GM18873 (cell line): Measurements from ENCODE around the gene TMCO5A.
"Not testable (repeated sequence)": the region's sequence is repeated elsewhere in the genome, so short reads cannot be mapped to it uniquely, and the experiment has no call there.

Experiments
- ATAC-seq: cut with Tn5 transposase; IDR thresholded peaks from one replicate; pipeline ENCODE4 v1.9.1; 2021; ENCODE audit warnings: mild to moderate bottlenecking, moderate library complexity, moderate number of reproducible peaks; ENCODE audit not compliant: unreplicated experiment, low FRiP score

TMCO5A gene

DNA sequence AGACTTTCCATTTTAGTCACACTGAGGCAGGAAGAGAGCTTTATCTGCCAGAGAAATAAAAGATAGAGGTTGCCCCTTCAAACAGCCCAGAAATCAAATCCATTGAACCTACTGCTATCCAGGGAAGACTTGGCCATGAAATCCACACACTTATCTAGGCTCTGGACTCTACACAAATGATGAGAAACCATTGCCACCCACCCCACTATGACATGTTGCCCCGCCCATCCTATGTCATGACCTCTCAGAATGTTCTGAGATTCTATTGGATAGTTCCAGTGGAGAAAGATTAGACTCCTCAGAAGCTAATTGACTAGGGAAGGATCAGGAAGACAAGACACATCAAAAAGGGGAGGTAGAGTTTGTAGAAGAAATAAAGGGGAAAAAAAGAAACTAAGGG is at the start of gene TMCO5A:
Gene TMCO5A (plus strand): TSS at position 301 of the 400 bp plus-strand sequence. CDS start 1,684 bp downstream, outside the sequence.
- no peak for ATAC-seq

DNA sequence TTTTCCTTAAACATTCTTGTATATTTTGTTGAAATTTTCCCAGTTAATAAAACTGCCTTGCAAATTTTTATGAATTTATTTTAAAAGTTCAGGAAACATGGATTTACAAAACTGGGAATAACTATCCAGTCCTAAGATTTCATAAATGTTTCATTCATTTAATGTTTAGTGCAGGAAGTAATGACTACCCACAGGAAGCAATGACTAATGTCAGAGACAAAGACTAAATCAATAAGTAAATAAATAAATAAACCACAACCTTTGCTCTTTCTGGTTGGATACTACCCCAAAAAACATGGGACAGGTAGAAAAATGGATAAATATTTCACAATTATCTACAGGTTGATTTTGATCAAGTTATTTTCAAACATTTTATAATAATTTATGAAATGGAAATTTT is 48.8 kb upstream of the TMCO5A start:
- ATAC-seq, result no peak

DNA sequence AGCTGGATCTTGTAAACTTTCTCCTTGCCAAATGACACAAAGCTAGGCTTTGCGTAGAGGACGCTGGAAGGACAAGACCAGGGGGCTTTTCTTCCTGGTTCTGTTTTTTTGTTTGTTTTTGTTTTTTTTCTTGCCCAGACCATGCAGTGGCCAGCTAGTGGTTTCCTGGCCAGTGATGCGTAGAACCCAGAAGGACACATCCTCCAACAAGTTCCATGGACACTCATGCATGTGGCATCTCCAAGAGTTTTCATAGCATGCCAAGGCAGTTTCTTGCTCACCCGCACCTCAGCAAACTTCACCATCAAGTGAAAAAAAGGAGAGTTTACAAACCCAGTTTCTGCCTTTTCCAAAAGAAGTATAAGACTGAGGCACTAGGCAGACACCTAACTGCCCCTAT is 46.1 kb upstream of the TMCO5A start:
- no peak for ATAC-seq

DNA sequence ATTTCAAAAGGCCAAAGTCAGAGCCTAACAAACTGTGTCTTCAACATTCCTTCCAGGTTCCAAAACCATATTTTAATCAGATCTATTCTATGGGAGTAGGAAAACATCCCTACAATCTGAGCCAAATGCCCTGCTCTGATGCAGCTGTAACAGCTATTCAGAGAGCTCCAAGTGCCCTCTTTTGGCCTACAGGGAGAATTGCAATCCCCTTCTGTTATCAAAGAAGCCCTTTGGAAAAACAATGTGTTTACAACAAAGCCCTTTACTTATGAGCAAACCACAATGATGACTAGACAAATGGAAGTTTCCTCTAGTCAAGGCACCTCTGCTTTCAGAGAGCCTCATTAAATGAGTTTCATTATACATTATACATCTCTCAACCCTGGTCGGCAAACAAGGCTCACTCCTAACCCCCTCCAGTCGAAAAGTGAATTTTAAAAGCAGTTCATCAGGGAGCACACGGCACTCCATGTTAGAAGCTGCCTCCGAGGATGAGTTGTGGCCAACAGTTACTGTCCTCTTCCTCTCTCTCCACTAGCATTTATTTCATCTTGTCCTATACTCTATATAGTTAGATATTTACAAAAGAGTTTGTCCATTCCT is 42.6 kb upstream of the TMCO5A start:
- ATAC-seq, result no peak

DNA sequence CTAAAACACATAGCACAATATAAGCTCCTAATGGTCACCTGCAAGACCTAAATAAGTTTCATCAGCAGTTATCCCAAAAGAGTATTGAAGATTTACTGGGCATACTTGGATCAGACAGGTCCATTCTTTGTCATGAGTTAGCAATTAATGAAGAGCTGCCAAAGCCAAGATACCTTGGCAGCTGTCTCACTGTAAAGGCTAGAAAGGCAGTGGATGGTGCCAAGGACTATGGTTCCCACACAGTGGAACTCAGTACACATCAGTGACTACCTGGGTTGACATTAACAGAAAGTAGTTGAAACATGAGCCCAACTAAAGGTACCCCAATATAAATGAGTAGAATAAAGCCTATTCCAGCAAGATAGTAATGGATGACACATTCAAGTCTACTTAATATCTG is 41.1 kb upstream of the TMCO5A start:
- ATAC-seq, result no peak

DNA sequence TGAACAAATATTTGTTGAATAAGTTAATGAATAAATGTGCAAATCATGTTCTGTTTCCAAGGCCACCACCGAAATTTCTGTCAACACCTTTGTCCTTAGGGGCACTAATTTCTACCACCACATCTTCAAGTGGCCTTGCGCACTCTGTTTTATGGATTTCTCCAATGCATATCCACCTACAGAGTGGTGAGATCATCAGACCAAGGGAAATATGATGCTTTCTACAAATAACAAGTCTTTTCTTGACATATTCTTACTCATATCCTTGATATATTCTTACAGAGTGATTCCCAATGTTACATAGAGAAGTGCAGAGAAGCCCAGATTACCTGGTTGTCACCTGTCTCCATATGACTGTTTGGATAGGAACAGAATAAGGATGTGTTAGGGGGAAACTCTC is 36.1 kb upstream of the TMCO5A start:
- no peak for ATAC-seq

DNA sequence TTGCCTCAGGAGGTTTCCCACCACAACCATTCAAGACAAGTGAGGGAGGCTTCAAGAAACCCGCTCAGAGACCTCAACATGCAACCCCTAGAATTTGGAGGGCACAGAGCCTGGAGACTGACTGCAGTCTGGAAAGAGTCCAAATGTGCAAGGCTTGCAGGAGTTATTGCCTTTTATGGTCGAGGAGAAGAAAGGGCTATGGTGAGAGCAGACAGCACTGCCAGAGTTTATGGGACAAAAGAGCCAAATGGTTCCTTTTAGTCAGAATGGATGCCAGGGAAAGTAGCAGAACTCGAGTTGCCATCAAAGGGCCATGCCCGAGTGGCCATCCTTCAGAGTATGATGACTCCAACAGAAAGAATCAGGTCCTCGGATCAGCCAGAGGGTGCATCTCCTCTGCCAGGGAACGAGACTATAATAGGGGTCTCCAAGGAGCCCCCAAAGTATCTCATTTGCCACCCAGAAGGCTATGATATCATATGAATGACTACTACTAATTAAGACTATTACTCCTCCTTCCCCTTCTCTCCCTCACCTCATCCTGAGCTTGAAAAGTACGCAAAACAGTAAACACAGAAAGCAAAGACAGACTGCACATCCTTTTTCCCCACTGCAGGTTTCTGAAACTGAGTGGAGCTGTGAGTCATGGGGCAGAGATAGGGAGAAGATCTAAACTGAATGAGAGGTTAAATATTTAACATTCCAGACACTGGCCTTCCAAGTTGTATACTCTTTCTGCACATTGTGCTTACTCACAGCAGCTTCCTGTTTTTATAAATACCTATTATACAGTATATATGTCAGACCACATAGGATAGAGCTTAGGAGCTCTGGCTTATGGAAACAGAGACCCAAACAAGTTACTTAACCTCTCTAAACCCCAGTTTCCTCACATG is 33.9 kb upstream of the TMCO5A start:
- no peak for ATAC-seq

DNA sequence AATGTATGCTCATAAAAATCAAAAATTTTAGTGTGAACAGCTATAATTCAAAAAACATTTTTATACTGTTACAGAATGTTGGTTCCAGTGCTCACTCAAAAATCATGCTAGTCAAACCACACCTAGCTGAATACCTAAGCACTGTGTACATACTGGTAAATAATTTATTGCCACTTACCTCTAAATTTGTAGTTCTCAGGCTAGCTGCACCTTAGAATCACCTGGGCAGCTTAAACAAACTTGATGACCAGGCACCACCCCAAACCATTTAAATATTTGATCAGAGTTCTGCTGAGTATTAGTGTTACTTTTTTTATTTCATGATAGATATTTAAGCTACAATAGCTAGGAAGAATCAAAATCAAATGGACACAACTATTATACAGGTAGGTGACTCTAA is 32.3 kb upstream of the TMCO5A start:
- ATAC-seq, result no peak

DNA sequence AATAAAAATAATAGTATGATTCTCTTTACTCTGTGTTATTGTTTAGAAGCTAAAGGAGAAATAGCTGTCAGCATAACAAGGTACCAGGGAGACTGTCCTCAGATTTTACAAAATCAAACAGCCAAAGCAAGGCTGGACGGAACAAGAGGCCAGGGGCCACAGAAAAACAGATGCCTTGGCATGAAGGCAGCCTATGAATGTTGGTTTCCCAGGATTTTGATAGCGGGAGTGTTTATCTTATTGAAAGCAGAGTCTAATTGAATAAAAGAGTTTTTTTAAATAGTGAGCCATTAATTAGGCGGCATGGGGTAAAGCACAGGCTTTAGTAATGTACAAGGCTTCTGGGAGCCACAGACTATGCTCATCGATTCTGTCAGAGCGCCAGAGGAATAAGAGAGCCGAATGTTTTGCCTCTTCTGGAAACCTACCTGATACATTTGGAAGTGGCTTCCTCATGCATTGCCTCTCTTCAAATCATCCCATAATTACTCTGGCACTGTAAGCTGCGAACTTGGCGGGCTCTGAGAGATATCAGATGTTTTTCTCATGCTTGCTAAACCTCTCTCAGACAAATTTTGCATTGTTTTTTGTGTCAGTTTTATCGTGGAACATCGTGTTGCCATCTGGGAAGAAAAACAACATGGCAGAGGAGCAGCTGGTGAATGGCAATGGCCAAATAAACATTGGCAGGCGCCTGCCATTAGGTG is 30.4 kb upstream of the TMCO5A start:
- ATAC-seq, result no peak

DNA sequence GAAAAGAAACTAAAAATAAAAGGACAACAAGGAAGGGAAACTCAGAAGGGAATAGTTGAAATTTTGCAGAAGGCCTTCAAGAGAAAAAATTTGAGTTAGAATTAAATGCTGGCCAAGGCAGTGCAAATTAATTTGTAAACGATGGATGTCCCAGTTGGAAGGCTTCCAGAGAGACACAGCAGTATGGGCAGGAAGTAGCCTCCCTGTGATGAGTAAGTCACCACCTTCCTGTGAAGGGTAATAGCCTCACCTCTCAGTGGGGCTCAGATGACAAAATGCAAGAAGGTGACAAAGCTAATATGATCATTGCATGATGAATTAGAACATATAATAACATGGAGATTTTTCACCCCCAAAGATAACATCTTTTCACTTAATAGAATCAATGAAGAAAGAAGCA is 27.3 kb upstream of the TMCO5A start:
- no peak for ATAC-seq

DNA sequence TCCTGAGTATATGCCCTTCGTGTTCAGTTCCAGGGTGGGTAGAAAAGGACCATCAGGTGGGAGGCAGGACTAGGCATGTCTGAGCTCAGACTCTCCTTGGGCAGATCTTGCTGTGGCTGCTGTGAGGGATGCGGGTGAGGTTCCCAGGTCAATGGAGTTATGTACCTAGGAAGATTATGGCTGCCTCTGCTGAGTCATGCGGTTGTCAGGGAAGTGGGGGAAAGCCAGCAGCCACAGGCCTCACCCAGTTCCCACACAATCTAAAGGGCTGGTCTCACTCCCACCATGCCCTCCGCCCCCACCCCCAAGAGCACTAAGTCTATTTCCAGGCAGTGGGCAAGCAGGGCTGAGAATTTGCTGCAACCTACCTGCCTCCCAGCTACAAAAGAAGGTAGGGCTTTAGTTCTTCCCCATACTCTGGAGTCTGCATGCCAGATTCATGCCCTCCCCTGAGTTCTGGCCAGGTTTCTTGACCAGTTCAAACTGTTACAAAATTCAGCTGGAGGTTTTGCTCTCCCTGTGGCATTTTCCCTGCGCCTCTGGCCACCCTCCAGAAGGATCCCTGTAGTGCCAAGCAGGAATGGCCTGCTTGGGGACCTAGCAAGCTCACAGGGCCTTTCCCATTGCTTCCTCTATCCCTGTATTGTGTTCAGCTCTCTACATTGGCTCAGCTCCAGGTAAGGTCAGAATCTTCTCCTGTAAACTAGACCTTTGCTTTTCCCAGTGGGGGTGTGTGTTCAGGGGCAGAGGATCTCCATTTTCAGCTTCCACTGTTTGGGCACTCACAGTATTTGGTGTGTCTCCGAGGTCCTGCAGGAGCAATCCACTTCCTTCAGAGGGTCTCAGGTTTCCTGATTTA is 12.7 kb upstream of the TMCO5A start:
- ATAC-seq, result no peak

DNA sequence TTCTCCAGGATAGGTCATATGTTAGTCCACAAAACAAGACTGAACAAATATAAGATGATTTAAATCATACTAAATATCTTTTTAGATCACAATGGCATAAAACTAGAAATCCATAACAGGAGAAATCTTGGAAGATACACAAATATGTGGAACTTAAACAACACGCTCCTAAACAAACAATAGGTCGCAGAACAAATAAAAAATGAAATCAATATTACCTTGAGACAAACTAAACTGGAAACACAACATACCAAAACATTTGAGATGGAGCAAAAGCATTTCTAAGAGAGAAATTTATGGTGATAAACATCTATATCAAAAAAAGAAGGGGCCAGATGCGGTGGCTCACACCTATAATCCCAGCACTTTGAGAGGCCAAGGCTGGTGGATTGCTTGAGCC is 8.3 kb upstream of the TMCO5A start:
- ATAC-seq, result no peak

DNA sequence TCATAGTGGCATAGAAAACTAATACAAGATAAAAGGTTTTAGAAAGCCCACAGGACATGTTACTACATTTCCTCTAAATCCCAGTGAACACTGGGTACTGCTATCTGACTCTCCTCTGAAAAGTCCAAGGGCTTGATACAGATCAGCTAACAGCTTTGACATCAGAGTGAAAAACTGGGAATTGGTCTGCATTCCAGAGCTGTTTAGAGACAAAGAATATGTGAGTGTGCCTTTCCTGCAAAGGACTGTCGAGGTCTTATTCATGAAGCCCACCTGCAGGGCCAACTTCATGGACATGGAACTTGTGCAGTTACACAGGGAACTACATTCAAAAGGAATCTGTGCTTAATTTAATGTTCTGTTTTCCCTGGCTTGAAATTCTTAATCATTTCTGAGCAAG is 5.2 kb upstream of the TMCO5A start:
- no peak for ATAC-seq

DNA sequence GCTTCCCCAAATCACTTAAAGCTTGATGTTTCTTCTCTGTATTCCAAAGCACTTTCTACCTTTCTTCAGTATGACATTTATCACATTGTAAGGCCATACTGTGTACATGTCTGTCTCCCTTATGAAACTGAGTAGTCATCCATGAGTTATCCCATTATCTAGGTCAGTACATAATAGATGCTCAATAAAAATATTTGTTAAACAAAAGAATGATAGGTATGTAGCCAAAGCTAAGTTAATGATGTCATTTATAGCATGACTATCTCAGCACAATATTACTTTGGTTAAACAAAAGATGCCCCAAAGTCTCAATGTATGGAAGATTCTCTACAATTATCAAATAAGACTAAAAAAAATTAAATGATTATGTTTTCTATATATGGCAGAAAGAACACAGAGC is 3.1 kb upstream of the TMCO5A start:
- ATAC-seq, result no peak

DNA sequence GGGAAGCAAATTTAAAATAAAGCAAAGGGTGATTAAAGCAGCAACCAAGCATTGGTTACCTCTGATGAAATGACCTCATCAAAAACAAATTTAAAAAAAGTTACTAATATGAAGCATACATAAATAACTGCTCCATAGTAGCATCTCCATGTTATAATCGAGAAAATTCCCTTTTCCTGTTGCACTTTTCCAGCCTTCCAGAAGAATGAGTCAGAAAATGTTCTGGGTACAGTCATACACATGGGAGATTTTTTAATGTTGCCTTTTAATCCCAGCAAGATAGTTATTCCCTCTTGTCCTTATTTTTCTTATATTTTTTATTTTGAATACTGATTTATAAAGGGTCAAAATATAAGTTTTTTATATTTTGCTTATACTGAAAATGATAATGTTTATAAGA is 2.6 kb upstream of the TMCO5A start:
- no peak for ATAC-seq

DNA sequence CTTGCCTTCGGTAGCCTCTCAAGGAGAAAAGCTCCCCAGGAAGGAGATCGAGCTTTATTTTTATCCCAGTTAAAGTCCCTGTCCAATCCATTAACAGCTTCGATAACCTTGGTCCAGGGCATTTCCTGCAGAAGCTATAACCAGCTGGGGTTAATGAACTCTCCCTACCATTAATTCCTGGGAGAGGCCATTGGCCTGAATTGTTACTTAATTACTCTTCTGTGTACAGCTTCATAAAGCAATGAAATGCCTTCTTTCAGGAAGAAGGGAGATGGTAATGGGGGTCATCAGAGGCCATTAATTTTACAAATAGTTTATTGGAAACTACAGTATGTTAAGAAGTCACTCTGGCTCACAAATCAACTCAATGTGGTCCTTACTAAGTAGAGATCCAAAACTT is 1.9 kb upstream of the TMCO5A start:
- ATAC-seq, result no peak

DNA sequence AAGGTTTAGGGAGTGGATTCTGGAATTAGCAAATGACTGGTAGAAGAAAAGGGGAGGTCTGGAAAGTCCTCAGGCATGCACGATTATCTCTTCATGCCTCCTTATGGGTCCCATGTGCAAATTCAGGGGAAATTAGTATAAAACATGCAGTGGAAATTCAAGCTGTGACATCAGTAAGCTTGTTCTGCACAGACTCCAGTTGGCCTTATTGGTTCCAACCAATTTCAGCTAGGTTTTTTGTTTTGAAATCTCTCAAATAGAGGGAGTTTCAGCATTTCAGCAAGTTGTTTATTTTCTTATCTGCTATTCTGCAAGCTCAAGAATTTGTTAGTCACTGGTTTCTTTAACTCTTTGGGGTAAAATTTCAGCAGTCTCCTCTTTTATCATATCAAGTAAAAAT is 774 bp upstream of the TMCO5A start:
- no peak for ATAC-seq

DNA sequence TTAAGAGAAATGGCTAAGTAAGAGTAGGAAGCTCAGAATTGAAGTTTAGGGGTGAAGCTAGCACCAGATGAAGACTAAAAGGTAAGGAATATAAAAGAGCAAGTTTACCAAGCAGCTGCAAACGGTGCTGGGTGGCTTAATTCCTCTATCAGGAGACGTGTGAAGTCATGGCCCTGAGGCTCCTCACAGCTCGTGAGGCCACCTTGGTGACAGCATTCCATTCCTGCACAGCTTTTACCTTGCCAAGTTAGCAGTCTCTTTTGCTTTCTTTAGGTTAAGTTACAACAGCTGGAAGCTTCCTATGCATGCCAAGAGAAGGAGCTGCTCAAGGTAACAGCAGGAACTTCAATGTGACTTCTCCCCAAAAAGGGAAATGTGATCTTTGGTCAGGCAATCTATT is 6.4 kb downstream of the TMCO5A start:
- ATAC-seq, result no peak

DNA sequence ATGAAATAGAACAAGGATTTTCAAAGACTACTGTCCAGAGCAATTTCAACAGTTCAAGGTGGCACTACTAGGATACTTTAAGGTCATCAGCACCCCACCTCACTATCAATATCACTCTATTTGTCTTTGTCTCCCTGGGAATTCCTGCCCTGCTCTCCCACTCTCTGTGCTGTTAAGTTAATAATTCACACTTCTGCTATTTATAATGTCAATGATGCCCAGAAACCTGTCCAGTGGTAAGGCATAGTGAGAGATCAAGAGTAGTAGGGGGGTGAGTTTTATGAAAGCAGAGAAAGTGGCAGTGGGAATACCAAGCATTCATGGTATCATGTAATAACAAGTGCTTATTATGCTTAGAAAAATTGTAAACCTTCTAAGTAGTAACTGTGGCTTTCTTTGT is 7.3 kb downstream of the TMCO5A start:
- ATAC-seq, result no peak

DNA sequence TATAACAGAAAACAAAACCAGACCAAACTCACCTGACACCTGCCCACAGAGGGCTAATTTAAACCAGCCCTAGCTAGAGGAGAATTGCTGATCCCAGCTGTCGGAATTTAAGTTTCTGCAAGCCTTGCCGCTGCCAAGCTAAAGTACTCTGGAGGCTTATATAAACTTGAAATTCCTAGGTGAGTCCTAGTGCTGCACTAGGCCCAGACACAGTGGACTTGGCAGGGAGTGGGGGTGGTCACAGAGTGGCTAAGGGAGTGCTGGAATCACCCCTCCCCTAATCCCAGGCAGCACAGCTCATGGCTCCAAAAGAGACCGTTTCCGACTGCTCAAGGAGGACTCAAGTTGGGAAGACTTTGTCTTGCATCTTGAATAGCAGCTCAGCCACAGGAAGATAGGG is 17.6 kb downstream of the TMCO5A start:
- ATAC-seq, result no peak

DNA sequence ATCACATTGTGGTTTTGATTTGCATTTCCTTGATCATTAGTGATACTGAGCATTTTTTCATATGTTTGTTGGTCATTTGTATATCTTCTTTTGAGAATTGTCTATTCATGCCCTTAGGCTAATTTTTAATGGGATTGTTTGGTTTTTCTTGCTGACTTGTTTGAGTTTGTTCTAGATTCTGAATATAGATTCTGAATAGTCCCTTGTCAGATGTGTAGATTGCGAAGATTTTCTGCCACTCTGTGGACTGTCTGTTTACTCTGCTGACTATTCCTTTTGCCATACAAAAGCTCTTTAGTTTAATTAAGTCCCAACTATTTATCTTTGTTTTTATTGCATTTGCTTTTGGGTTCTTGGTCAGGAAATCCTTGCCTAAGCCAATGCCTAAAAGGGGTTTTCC is 26.3 kb downstream of the TMCO5A start:
- ATAC-seq, result not testable (repeated sequence)
